Activated CD8-positive, alpha-beta memory T cell treated with anti-CD3 and anti-CD28 coated beads, Interleukin-2, amount 50 U/mL, for 24 hours (primary cell): Measurements from ENCODE around the gene SH2B3.
"Not testable (repeated sequence)": the region's sequence is repeated elsewhere in the genome, so short reads cannot be mapped to it uniquely, and the experiment has no call there.

Source experiments
- DNase-seq: peaks from one replicate; pipeline ENCODE4 v3.0.0-alpha.2; 2020; ENCODE audit errors: extremely low read depth

Gene SH2B3

DNA sequence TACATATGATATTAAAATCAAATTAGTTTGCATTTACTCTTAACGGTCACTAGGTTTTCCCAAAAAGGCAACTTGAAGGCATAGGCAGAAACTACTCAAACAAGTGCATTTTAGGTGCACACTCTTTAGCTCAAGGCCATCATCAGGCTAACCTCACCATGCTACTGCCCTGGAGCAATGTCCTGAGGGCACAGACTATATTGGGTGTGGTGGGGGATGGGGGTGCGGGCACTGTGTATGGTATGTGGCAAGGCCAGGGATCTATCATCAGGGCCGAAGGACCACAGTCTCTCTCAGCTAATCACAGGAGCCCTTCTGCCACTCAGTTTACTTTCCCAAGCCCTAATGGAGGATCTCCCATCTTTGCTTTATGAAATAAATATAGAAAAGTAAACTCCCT, 51.9 kb downstream of the SH2B3 start:
- no peak for DNase-seq

DNA sequence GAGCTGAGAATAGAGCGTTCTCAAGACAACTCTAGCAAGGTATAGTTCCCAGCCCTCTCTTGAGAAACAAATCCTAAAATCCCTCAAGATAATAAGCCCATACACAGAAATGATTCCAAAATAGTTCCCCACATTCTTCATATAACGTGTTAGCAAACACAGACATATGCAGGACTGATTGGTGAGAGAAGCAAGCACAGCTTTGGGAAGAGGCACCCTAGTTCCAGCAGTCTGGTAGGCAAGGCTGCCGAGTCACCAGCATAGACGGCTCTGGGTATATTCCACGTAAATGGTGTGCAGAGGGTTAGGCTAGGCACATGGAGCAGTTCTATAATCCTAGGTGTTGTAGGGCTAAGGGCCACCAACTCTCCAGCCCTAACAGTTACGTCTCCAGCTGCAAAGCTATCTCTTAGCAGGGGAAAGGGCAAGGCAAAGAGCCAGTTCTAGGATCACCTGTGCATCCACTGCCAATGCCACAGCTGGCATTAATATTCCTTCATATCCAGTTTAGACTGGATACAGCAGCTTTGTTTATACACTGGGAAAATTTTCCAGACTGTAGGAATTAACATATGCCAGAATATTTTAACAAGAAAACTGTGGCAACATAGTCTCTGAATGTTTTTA, 52.9 kb downstream of the SH2B3 start:
- DNase-seq = no peak

DNA sequence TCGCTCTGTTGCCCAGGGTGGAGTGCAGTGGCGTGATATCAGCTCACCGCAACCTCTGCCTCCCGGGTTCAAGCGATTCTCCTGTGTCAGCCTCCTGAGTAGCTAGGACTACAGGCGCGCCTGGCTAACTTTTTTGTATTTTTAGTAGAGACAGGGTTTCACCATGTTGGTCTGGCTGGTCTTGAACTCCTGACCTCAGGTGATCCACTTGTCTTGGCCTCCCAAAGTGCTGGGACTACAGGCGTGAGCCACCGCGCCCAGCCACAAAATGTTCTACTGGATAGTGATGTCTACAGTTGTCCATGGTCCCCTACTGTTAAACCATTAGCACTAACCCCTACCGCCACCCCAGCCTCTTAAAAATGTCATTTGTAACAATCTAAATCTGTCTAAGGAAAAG, 54.4 kb downstream of the SH2B3 start:
- not testable (repeated sequence) for DNase-seq

DNA sequence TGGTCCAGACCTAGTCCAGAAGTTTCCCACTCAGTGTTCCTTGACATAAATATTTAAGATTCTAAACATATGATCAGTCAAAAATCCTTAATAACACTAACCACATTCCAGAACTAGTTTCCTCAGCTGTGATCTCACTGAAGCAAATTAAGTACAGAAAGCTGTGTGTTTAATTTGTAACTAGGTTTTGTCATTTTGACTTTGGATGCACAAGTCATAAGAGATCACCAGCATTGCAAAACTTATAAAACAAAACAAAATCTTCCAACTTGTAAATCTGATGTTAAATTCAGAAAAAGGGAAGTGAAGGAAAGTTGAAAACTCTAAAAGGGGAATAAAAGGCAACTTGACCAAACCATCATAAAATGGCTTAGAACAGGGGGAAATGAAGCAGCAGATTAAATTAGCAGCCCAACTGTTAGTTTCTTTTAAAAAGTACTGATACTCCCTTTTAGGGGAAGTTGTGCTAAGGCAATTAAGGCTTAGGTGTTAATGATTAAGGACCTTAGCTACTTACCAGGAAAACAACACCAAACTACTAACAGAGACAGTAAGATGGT, 56.6 kb downstream of the SH2B3 start:
- no peak for DNase-seq

DNA sequence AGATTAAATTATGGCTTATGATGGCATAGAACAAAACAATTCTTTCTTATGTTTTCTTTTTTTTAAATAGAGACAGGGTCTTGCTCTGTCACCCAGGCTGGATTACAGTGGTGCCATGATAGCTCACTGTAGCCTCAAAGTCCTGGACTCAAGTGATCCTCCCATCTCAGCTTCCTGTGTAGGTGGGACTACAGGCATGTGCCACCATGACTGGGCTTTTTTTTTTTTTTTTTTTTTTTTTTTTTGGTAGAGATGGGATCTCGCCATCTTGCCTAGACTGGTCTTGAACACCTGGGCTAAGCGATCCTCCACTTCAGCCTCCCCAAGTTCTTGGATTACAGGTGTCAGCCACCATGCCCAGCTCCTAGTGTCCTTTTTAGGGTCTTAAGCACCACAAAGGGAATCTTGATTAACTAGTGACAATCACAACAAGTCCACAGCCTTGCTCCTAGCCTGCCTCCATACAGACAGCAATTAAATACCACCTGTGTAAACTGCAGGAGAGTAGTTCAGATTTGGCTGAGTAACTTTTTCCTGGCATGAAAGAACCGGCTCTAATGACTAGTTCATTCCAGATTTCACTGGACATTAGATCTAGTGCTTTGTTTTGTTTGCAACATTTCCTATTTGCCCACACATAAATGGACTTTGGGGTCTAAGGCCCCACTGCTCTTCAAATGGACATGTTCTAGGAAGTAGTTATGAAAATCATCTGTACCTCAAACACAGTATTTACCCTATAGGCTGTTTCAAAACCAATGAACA, 61.6 kb downstream of the SH2B3 start:
- no peak for DNase-seq

DNA sequence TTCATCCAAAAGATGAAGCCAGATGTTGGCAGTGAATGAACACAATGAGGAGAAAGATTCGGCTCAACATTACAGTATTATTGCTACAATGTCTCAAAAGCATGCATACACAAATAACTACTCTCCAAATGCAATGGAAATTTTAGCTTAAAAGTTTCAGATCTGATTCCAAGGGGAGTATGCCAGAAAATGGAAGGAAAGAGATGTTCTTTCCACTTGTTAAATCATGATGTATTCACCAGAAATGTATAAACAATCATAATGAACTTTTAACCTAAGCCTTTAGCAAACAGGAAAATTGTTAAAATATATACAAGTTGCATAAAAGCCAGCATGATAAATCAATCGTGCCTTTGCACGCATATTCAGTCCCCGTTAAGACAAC, 62.1 kb downstream of the SH2B3 start:
- DNase-seq = no peak

DNA sequence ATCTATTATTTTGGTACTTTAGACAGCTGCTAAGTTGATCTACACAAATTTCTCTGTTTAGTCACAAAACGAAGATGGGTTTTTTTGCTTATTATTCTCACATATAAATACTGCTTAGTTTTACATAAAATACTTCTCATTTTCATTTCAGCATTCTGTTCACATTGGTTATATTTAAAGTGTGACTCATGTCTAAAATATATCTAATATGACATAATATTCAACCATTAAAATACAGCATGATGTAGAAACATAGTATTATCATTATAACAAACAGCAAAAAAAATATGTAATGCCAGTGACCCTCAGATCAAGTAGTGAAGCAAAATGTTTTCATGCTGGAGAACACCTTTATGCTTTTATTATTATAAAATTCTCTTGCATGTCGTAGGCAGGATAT, 63.7 kb downstream of the SH2B3 start:
- no peak for DNase-seq

DNA sequence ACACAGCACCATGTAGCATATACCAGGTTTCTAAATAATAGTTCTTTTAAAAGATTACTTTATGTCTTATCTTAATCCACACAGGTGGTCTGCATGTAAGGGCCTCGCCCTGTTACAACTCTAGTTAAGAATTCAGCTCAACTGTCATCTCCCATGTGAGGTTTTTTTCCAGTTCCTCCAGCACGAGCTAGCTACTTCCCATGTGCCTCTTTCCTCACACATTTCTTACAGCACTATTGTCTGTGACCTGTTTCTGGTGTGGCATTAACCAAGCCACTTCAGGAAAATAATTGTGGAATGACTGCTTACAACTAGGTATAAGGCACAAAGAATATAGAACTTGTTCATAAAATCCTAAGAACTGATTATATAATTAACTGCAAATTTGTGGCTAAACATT, 65.5 kb downstream of the SH2B3 start:
- DNase-seq = no peak

DNA sequence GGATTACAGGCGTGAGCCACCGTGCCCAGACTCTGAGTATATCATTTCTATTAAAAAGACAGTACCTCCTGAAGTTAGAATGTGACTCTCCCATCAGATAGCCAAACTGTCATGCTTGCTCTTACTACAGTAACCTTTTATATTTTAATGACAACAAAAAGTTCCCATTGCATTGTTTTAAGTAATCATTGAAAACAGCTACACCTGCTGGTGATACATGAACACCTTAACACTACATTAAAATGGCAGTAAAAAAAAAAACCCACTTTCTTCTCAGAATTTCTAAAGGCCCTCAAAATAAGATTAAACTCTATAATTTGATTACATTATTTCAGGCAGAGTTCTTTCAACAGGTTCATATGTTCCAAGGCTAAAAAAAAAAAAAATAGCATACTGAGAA, 76.7 kb downstream of the SH2B3 start:
- DNase-seq = no peak

DNA sequence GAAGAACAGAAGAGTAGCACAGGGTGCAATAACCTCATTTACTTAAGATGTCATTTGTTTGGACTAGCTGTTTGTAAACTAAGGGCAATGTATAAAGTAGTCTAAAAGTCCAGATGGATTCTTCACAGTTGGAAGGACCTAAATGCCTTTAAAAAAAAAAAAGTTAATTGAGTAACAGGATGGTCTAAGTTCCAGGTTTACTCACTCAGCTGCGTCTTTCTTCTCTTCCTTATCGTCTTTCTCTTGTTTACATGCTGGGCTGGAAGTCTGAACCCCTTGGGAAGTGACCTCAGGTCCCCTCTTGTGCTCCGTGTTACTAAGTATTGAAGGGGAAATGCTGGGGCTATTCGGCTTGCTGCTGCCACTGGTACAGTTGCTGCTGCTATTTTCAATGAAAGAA, 82.5 kb downstream of the SH2B3 start:
- no peak for DNase-seq

DNA sequence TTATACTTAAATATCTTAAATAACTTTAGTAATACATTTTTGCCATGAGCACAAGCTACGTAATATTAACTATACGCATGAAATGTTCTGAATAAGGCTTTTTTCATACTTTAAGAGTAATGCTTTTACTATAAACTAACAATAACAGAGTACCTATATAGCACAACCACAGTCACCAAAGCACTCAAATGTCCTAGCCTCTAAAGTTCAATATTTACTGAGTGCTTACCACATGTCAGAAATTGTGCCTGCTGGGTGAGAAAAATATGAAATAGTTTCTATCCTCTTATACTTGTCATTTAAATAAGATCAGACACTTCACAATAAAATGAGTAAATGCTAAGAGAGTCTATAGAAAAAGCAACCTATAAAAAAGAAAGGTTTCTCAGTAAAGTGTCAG, 83.1 kb downstream of the SH2B3 start:
- no peak for DNase-seq

DNA sequence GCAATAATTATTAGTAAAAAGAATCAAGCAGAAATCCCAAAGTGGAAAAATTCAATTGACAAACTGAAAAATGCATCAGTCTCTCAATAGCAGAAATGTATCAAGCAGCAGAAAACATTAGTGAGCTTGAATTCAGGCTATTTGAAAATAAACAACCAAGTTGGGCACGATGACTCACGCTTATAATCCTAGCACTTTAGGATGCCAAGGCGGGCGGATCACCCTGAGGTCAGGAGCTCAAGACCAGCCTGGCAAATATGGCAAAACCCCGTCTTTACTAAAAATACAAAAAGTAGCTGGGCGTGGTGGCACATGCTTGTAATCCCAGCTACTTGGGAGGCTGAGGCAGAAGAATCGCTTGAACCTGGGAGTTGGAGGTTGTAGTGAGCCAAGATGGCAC, 87.3 kb downstream of the SH2B3 start:
- DNase-seq = not testable (repeated sequence)

DNA sequence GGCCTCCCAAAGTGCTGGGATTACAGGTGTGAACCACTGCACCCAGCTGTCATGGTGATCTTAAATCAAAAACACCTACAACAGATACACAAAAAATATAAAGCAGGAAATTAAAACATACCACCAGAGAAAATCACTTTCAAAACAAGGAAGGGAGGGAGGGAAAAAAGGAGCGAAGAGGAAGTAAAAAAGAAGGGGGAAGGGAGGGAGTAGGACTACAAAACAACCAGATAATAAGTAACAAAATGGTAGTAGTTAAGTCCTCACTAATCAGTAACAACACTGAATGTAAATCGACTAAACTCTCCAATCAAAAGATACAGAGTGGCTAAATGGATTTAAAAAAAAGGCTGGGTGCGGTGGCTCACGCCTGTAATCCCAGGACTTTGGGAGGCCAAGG, 89.0 kb downstream of the SH2B3 start:
- no peak for DNase-seq
